Astrocyte of the hippocampus (primary cell): Measurements from ENCODE around the gene TPP2.

ENCODE experiments used
- DNase-seq: peaks from one replicate; pipeline ENCODE4 v3.0.0; 2011; ENCODE audit warnings: low read depth, low spot score

TPP2 gene

GRCh38 chr13:102693776-102694175 is 97.0 kb downstream of the TPP2 start:
- no peak for DNase-seq

- no peak for DNase-seq
Measured at GRCh38 chr13:102694937-102695336, 98.2 kb downstream of the TPP2 start, which contains the start of gene METTL21C. Gene METTL21C, minus strand, starts transcription at chr13:102695044. Its CDS starts 546 bp downstream, at chr13:102694498.

GRCh38 chr13:102696465-102696864 is 99.7 kb downstream of the TPP2 start:
- no peak for DNase-seq

- no peak for DNase-seq
Measured at GRCh38 chr13:102697264-102697663, 100.5 kb downstream of the TPP2 start.

GRCh38 chr13:102697929-102698648 is 101.3 kb downstream of the TPP2 start:
- DNase-seq, result no peak

GRCh38 chr13:102698649-102698980 is 101.8 kb downstream of the TPP2 start:
- DNase-seq, result no peak

- no peak for DNase-seq
Measured at GRCh38 chr13:102699504-102699903, 102.7 kb downstream of the TPP2 start.

- DNase-seq, result no peak
Measured at GRCh38 chr13:102700088-102701031, 103.6 kb downstream of the TPP2 start.

- no peak for DNase-seq
Measured at GRCh38 chr13:102701331-102701730, 104.5 kb downstream of the TPP2 start.

- no peak for DNase-seq
Measured at GRCh38 chr13:102702965-102703725, 106.4 kb downstream of the TPP2 start.

GRCh38 chr13:102703726-102704035 is 106.9 kb downstream of the TPP2 start:
- DNase-seq, result no peak

GRCh38 chr13:102704238-102705058 is 107.7 kb downstream of the TPP2 start:
- no peak for DNase-seq

GRCh38 chr13:102707467-102707866 is 110.7 kb downstream of the TPP2 start:
- DNase-seq, result peak; percentile 72

- no peak for DNase-seq
Measured at GRCh38 chr13:102708211-102708610, 111.4 kb downstream of the TPP2 start.

- DNase-seq, result no peak
Measured at GRCh38 chr13:102708991-102709390, 112.2 kb downstream of the TPP2 start.

- DNase-seq, result no peak
Measured at GRCh38 chr13:102709536-102709935, 112.8 kb downstream of the TPP2 start.

GRCh38 chr13:102710261-102710679 is 113.5 kb downstream of the TPP2 start:
- no peak for DNase-seq

GRCh38 chr13:102715447-102715846 is 118.7 kb downstream of the TPP2 start:
- DNase-seq, result no peak

- DNase-seq, result no peak
Measured at GRCh38 chr13:102718746-102719145, 122.0 kb downstream of the TPP2 start.

- DNase-seq, result no peak
Measured at GRCh38 chr13:102721800-102722231, 125.0 kb downstream of the TPP2 start.

GRCh38 chr13:102724923-102725322 is 128.1 kb downstream of the TPP2 start:
- peak; percentile 44 for DNase-seq
